Vagina (tissue), 2 donors: Measurements from ENCODE around the gene GLUL.

Experiments used
- POLR2A ChIP-seq, 2 donors: fragments of 450-650 bp; IDR thresholded peaks; one replicate each; pipeline ENCODE4 v1.6.1; 2017; ENCODE audit warnings: antibody characterized with exemption in 2 of 2, mild to moderate bottlenecking in 2 of 2, moderate library complexity in 2 of 2
- TF ChIP-seq, protein P1 (sequence below), 3 experiments: fragments of 450-650 bp in 2 of 3; fragments of 200-600 bp in 1 of 3; sonication (generic) in 1 of 3; IDR thresholded peaks; one replicate each; pipeline ENCODE4 v1.5.1; 2017 to 2019; ENCODE audit warnings: antibody characterized with exemption in 3 of 3, mild to moderate bottlenecking in 2 of 3, moderate library complexity in 2 of 3

- TF ChIP-seq, protein P1, sequence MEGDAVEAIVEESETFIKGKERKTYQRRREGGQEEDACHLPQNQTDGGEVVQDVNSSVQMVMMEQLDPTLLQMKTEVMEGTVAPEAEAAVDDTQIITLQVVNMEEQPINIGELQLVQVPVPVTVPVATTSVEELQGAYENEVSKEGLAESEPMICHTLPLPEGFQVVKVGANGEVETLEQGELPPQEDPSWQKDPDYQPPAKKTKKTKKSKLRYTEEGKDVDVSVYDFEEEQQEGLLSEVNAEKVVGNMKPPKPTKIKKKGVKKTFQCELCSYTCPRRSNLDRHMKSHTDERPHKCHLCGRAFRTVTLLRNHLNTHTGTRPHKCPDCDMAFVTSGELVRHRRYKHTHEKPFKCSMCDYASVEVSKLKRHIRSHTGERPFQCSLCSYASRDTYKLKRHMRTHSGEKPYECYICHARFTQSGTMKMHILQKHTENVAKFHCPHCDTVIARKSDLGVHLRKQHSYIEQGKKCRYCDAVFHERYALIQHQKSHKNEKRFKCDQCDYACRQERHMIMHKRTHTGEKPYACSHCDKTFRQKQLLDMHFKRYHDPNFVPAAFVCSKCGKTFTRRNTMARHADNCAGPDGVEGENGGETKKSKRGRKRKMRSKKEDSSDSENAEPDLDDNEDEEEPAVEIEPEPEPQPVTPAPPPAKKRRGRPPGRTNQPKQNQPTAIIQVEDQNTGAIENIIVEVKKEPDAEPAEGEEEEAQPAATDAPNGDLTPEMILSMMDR (IDR thresholded peaks at IDR 0.05), result no peak
- no peak for TF ChIP-seq POLR2A (IDR thresholded peaks at IDR 0.05)
These were observed 52.7 kb downstream of the GLUL start for GRCh38 chr1:182338806-182339370.
